Spleen (tissue), 11 donors: ENCODE measurements around the gene TMEM239. TPM values are rescaled to one million over a fixed set of nuclear protein-coding genes. Genes with fewer than 3 reads are reported as not detected.
A peak's percentile ranks its signal among the peaks of the same experiment; 100 is the strongest.

Experiments used
- DNase-seq: peaks from one replicate; pipeline ENCODE4 v3.0.0-alpha.2; 2020
- H3K27ac ChIP-seq, 8 donors: fragments of 200-600 bp; sonication (generic) in 7 of 8; 1 replicate in 4 of 8; 2 replicates in 4 of 8; pipeline versions ENCODE4 v1.5.0 to v1.8.0; 2016 to 2021; ENCODE audit warnings: inconsistent platforms in 4 of 8, mild to moderate bottlenecking in 4 of 8, moderate library complexity in 1 of 8
- H3K27me3 ChIP-seq, 7 donors: fragments of 200-600 bp; sonication (generic) in 6 of 7; replicated peaks in 1 of 7; 1 replicate in 4 of 7; 2 replicates in 3 of 7; pipeline versions ENCODE4 v1.5.0 to v1.8.0; 2016 to 2021; ENCODE audit warnings: inconsistent platforms in 3 of 7, mild to moderate bottlenecking in 1 of 7
- H3K36me3 ChIP-seq, 6 donors: fragments of 200-600 bp; sonication (generic) in 5 of 6; 1 replicate in 4 of 6; 2 replicates in 2 of 6; pipeline versions ENCODE4 v1.5.0 to v1.8.0; 2016 to 2021; ENCODE audit warnings: inconsistent platforms in 2 of 6
- H3K4me1 ChIP-seq, 6 donors: fragments of 200-600 bp; sonication (generic) in 5 of 6; 1 replicate in 3 of 6; 2 replicates in 3 of 6; pipeline versions ENCODE4 v1.5.0 to v1.8.0; 2016 to 2021; ENCODE audit warnings: inconsistent platforms in 3 of 6
- H3K4me3 ChIP-seq, 8 donors: fragments of 200-600 bp; sonication (generic) in 7 of 8; 1 replicate in 4 of 8; 2 replicates in 4 of 8; pipeline versions ENCODE4 v1.5.0 to v1.8.0; 2016 to 2021; ENCODE audit warnings: inconsistent platforms in 4 of 8, mild to moderate bottlenecking in 4 of 8, moderate library complexity in 2 of 8
- H3K9me3 ChIP-seq, 8 donors: fragments of 200-600 bp; sonication (generic) in 7 of 8; 1 replicate in 4 of 8; 2 replicates in 4 of 8; pipeline versions ENCODE4 v1.5.0 to v1.8.0; 2016 to 2021; ENCODE audit warnings: inconsistent platforms in 4 of 8
- POLR2A ChIP-seq, 3 donors: fragments of 450-650 bp; IDR thresholded peaks; one replicate each; pipeline ENCODE4 v1.5.1; 2017; ENCODE audit warnings: antibody characterized with exemption in 3 of 3, mild to moderate bottlenecking in 1 of 3
- POLR2AphosphoS5 ChIP-seq, 3 donors: sonication (generic); formaldehyde crosslinking; IDR thresholded peaks; one replicate each; pipeline ENCODE4 v1.5.1; 2017; ENCODE audit warnings: antibody characterized with exemption in 3 of 3
- WGBS, 5 donors: extraction: QIAGEN DNeasy Blood & Tissue Kit in 3 of 5; methylation state at CpG; one replicate each; pipeline versions ENCODE4 v1.1.5 to v1.1.7; 2013 to 2018; 5-methylcytosine and 5-hydroxymethylcytosine counted together
- intact Hi-C: fragments of 100-400 bp; cut with DNase I; formaldehyde crosslinking; loops from one replicate; pipeline ENCODE4 v1.15.0; 2023; ENCODE audit warnings: low total_unique reads
- polyA plus RNA-seq, 3 donors: library from polyadenylated mRNA; stranded (reverse); fragments of 200-250 nt; gene quantifications; one replicate each; pipeline ENCODE4 v1.2.1, GENCODE V29; 2013
- total RNA-seq, 7 donors: library from RNA; depleted of rRNA in 3 of 7; stranded (reverse); fragments of >200 nt in 3 of 7; fragmentation: NEBNext Ultra II Directional in 4 of 7; extraction: Animal tissue kit (Norgen Biotek cat#: 25700) in 4 of 7; gene quantifications; one replicate each; pipeline versions ENCODE4 v1.1.0 to v1.2.1, GENCODE V29; 2016 to 2021
- TF ChIP-seq, protein P1 (sequence below), 11 experiments: fragments of 200-600 bp in 7 of 11; fragments of 450-650 bp in 4 of 11; sonication (generic) in 4 of 11; IDR thresholded peaks in 8 of 11; conservative IDR thresholded peaks in 3 of 11; 1 replicate in 7 of 11; 2 replicates in 4 of 11; pipeline versions ENCODE4 v1.4.0 to v1.8.0; 2016 to 2021; ENCODE audit warnings: antibody characterized with exemption in 11 of 11, inconsistent platforms in 4 of 11, mild to moderate bottlenecking in 1 of 11
- donor health status: healthy with polysubstance abuse.
- donor health status: DM: no; HTN: no; CAD: no; lungs with moderate emphysema.
- donor health status: DM: no; HTN: no; CAD: no.
- donor health status: Bipolar disorder and iron deficiency.
- donor health status: healthy.
- donor health status: DM: no; HTN: no; CAD: no.
- donor health status: DM: yes; HTN: yes; CAD: no.

Gene TMEM239
- total and polyA plus RNA-seq, 10 donors = not detected

- intact Hi-C loops = no loop called here
- no peaks in the 10 kb centered on the region for H3K9me3 ChIP-seq
- WGBS, 5 donors = 86 to 93% (median 89%) methylated on average over 6 of the region's 6 CpGs
- H3K27ac ChIP-seq = no peak overlapping the region
- TF ChIP-seq, protein P1, sequence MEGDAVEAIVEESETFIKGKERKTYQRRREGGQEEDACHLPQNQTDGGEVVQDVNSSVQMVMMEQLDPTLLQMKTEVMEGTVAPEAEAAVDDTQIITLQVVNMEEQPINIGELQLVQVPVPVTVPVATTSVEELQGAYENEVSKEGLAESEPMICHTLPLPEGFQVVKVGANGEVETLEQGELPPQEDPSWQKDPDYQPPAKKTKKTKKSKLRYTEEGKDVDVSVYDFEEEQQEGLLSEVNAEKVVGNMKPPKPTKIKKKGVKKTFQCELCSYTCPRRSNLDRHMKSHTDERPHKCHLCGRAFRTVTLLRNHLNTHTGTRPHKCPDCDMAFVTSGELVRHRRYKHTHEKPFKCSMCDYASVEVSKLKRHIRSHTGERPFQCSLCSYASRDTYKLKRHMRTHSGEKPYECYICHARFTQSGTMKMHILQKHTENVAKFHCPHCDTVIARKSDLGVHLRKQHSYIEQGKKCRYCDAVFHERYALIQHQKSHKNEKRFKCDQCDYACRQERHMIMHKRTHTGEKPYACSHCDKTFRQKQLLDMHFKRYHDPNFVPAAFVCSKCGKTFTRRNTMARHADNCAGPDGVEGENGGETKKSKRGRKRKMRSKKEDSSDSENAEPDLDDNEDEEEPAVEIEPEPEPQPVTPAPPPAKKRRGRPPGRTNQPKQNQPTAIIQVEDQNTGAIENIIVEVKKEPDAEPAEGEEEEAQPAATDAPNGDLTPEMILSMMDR (IDR thresholded peaks at IDR 0.05 in 8 of 11, conservative IDR thresholded peaks at IDR 0.05 in 3 of 11) = no peak
- TF ChIP-seq POLR2AphosphoS5 (IDR thresholded peaks at IDR 0.05) (no peak), POLR2A (IDR thresholded peaks at IDR 0.05) (no peak)
- H3K4me1 ChIP-seq = peaks cover 8 to 37% (median 32%) of the 10 kb centered on the region in 6 donors
- no peak overlapping the region for H3K4me3 ChIP-seq
- DNase-seq = no peak
- peaks cover 0 to 34% (median 3%) of the 10 kb centered on the region in 6 donors for H3K36me3 ChIP-seq
- no peaks in the 10 kb centered on the region for H3K27me3 ChIP-seq
These were observed 21.2 kb downstream of the TMEM239 start for GRCh38 chr20:2837221-2837960.

DNA sequence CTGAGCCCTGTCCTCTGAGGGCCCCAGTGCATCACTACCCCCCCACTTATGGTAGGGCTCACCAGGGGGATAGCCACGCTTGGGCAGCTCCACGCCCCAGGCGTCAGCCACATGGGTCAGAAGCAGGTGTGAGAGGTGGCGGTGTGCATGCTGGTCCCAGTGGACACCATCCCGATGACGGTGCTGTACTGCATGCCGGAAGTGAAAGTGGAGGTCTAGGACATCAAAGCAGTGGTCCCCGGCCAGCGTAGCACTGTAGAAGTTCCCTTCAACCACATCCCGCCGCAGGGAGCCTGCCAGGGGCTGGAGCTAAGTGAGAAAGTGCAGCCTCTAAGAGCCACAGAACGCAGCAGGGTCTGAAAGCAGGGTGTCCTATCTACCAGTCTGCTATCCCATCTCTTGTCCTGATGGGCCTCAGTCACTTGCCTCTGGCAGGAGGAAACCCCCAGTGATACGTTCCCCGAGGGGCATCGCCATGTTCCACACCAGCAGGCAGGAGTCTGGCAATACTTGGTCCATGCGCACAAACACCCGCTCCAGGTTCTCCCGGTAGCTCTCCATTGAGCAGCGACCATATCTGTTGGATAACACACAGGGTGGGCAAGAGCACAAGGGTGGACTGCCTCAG, 22.1 kb downstream of the TMEM239 start:
- H3K36me3 ChIP-seq = peaks cover 0 to 38% (median 3%) of the 10 kb centered on the region in 6 donors
- H3K27ac ChIP-seq = no peak overlapping the region
- TF ChIP-seq POLR2A (IDR thresholded peaks at IDR 0.05) (no peak), POLR2AphosphoS5 (IDR thresholded peaks at IDR 0.05) (peak in 1 of 3 donors; percentile 27)
- TF ChIP-seq, protein P1 (IDR thresholded peaks at IDR 0.05 in 8 of 11, conservative IDR thresholded peaks at IDR 0.05 in 3 of 11) = no peak
- H3K4me3 ChIP-seq = no peak overlapping the region
- intact Hi-C loops = no loop called here
- no peaks in the 10 kb centered on the region for H3K27me3 ChIP-seq
- WGBS, 5 donors = 88 to 92% (median 91%) methylated on average over 17 to 19 of the region's 19 CpGs
- H3K9me3 ChIP-seq = no peaks in the 10 kb centered on the region
- DNase-seq = no peak
- H3K4me1 ChIP-seq = peaks cover 8 to 43% (median 32%) of the 10 kb centered on the region in 6 donors

DNA sequence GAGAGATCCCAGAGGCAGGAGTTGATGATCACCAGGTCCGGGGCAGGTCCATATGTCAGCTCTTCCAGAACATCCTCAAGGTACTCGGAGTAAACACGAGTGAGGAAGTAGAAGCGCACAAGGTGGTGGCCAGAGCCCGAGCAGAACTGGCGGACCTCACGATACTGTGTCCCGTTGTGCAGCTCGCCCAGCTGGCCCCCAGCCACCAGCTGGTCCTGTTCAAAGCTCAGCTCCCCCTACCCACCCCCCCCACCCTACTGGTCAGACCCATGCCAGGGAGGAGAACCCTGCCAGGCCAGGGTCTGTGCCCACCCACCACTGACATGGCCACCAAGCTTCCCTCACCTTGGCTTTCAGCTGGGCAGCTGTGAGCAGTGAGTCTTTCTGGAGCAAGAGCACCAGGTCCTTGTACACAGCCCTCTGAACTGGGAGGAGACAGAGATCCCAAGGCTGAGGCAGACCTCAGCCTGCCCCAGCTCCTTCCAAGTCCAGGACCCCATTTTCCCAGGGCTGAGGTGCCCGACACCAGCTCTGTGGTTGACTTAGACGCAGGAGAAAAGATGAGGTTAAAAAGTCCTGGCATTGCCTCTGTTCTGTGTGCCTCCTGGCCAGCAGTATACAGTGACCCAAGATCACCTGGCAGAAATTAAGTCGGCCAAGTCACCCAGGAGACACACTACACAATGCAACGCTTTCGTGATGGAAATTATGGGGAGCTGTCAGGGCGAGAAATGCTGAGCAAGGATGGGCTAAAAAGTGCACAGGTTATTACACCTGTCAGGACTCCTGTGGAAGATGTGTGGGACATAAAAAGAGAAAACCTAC, 22.9 kb downstream of the TMEM239 start:
- DNase-seq = no peak
- Histone ChIP-seq H3K4me1 (peaks cover 8 to 45% (median 32%) of the 10 kb centered on the region in 6 donors), H3K9me3 (no peaks in the 10 kb centered on the region), H3K36me3 (peaks cover 0 to 46% (median 3%) of the 10 kb centered on the region in 6 donors), H3K27me3 (no peaks in the 10 kb centered on the region), H3K27ac (no peak overlapping the region), H3K4me3 (peak overlapping the region in 1 of 8 donors; percentile 84)
- 93 to 98% (median 96%) methylated on average over 14 to 15 of the region's 15 CpGs for WGBS, 5 donors
- intact Hi-C loops = no loop called here
- TF ChIP-seq POLR2AphosphoS5 (IDR thresholded peaks at IDR 0.05) (no peak), POLR2A (IDR thresholded peaks at IDR 0.05) (no peak)
- TF ChIP-seq, protein P1 (IDR thresholded peaks at IDR 0.05 in 8 of 11, conservative IDR thresholded peaks at IDR 0.05 in 3 of 11) = no peak
